ENCODE data around the gene C20orf173. TPM values are rescaled to one million over a fixed set of nuclear protein-coding genes. Genes with fewer than 3 reads are reported as not detected.

The C20orf173 gene
- total RNA-seq, 4 donors from 2014 or later: not detected

- no peak overlapping the region for H3K4me3 ChIP-seq
- peaks cover 0 to 12% of the 10 kb centered on the region in 2 donors for H3K4me1 ChIP-seq
- ATAC-seq (no peak), DNase-seq (no peak)
- in situ Hi-C loops (cut with MboI; ENCODE audit: low sequenced_read_pairs in 4 of 4): no loop called here
- no peaks in the 10 kb centered on the region for H3K27me3 ChIP-seq
- intact Hi-C loops (cut with DNase I; ENCODE audit: low total_unique reads): no loop called here
- TF ChIP-seq, protein P1, sequence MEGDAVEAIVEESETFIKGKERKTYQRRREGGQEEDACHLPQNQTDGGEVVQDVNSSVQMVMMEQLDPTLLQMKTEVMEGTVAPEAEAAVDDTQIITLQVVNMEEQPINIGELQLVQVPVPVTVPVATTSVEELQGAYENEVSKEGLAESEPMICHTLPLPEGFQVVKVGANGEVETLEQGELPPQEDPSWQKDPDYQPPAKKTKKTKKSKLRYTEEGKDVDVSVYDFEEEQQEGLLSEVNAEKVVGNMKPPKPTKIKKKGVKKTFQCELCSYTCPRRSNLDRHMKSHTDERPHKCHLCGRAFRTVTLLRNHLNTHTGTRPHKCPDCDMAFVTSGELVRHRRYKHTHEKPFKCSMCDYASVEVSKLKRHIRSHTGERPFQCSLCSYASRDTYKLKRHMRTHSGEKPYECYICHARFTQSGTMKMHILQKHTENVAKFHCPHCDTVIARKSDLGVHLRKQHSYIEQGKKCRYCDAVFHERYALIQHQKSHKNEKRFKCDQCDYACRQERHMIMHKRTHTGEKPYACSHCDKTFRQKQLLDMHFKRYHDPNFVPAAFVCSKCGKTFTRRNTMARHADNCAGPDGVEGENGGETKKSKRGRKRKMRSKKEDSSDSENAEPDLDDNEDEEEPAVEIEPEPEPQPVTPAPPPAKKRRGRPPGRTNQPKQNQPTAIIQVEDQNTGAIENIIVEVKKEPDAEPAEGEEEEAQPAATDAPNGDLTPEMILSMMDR (IDR thresholded peaks at IDR 0.05 in 4 of 5, conservative IDR thresholded peaks at IDR 0.05 in 1 of 5): no peak
- TF ChIP-seq POLR2A (IDR thresholded peaks at IDR 0.05): no peak
- no peak overlapping the region for H3K27ac ChIP-seq
- no peaks in the 10 kb centered on the region for H3K9me3 ChIP-seq
- peaks cover 0 to 33% of the 10 kb centered on the region in 2 donors for H3K36me3 ChIP-seq
These were observed 15.0 kb upstream of the C20orf173 start for GRCh38 chr20:35544436-35544835.

DNA sequence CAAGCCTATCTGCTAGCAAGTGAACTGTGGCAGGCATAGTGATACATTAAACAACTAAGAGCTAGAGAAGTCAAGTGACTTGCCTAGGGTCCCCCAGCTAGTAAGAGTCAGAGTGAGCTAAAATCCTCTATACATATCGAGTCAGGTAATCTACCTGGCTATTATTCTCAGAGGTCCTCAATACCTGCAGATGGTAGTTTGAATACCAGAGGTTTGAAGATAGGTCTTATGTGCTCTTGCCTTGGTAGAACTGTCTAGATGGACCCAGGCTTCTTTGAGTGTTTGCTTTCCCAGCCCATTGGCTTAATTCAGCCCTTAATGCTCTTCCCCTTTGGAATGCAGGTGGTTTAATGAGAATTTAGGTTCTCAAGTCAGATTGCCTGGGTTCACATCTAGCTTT is 13.5 kb upstream of the C20orf173 start:
- intact Hi-C loops (cut with DNase I; ENCODE audit: low total_unique reads) (no loop called here), in situ Hi-C loops (cut with MboI; ENCODE audit: low sequenced_read_pairs in 4 of 4) (no loop called here)
- no peak for TF ChIP-seq POLR2A (IDR thresholded peaks at IDR 0.05)
- TF ChIP-seq, protein P1 (IDR thresholded peaks at IDR 0.05 in 4 of 5, conservative IDR thresholded peaks at IDR 0.05 in 1 of 5): no peak
- Histone ChIP-seq H3K9me3 (no peaks in the 10 kb centered on the region), H3K27me3 (no peaks in the 10 kb centered on the region), H3K36me3 (peaks cover 0 to 18% of the 10 kb centered on the region in 2 donors), H3K4me3 (peak overlapping the region in 1 of 4 donors; percentile 82), H3K27ac (no peak overlapping the region), H3K4me1 (peaks cover 0 to 12% of the 10 kb centered on the region in 2 donors)
- ATAC-seq (no peak), DNase-seq (no peak)

DNA sequence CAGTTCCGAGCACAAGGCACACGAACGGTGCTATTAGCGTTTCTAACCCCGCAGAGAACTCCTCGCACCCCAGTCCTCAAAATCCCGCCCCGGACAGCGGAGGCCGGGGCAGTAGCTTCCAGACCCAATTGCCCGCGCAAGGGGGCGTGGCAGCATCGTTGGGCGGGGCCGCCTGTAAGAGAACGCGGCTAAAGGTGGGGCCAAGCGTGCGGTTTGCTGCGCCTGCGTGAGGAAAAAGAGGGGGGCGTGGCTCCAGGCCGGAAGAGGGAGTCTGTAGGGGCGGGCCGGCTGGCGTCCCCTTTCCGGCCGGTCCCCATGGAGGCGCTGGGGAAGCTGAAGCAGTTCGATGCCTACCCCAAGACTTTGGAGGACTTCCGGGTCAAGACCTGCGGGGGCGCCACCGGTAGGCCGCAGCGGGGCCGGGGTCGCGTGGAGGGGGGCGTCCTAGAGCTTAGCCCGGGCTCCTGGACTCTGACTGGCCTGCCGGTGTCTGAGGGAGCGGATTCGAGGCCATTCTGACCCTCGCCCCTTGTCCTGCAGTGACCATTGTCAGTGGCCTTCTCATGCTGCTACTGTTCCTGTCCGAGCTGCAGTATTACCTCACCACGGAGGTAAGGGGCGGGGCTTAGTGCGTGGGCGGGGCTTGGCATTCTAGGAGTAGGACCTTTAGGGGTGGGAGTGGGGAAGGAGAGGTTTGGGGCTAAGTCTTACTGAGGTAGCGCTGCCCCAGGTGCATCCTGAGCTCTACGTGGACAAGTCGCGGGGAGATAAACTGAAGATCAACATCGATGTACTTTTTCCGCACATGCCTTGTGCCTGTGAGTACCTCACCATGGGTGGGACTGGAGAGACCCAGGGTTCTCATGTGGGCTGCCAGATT is 12.6 kb upstream of the C20orf173 start, which contains the start of gene ERGIC3:
Gene ERGIC3 (plus strand): TSS at position 296 of the 880 bp plus-strand sequence. CDS start 20 bp downstream, at position 316.
- H3K27ac ChIP-seq: peak within 1 kb of the TSS; percentile 65 to 85 (median 77)

GRCh38 chr20:35541118-35541782 is 11.8 kb upstream of the C20orf173 start:
- no peak for DNase-seq
- in situ Hi-C loops (cut with MboI; ENCODE audit: low sequenced_read_pairs in 4 of 4): no loop called here
- peak; percentile 3 to 4 for ATAC-seq
- peak overlapping the region; percentile 69 to 88 (median 82) for H3K4me3 ChIP-seq
- H3K9me3 ChIP-seq: no peaks in the 10 kb centered on the region
- H3K27ac ChIP-seq: peak overlapping the region in 1 of 4 donors; percentile 71
- H3K36me3 ChIP-seq: peaks cover 0 to 10% of the 10 kb centered on the region in 2 donors
- no peaks in the 10 kb centered on the region for H3K27me3 ChIP-seq
- no peak for TF ChIP-seq POLR2A (IDR thresholded peaks at IDR 0.05)
- TF ChIP-seq, protein P1 (IDR thresholded peaks at IDR 0.05 in 4 of 5, conservative IDR thresholded peaks at IDR 0.05 in 1 of 5): no peak
- peaks cover 0 to 12% of the 10 kb centered on the region in 2 donors for H3K4me1 ChIP-seq
- intact Hi-C loops (cut with DNase I; ENCODE audit: low total_unique reads): loop anchor here (2.0 kb wide), 2 partner anchors 74 to 76 kb away; no protein-coding TSS in a partner anchor

More for the DNA sequence above, 12.6 kb upstream of the C20orf173 start, which contains the start of gene ERGIC3:
- peak within 1 kb of the TSS; percentile 69 to 88 (median 82) for H3K4me3 ChIP-seq
- intact Hi-C loops (cut with DNase I; ENCODE audit: low total_unique reads) (loop anchor here (2.0 kb wide), 2 partner anchors 75 kb away; no protein-coding TSS in a partner anchor), in situ Hi-C loops (cut with MboI; ENCODE audit: low sequenced_read_pairs in 4 of 4) (no loop called here)
- peaks cover 0 to 12% of the 10 kb centered on the region in 2 donors for H3K4me1 ChIP-seq
- ATAC-seq: peak; percentile 99
- H3K9me3 ChIP-seq: no peaks in the 10 kb centered on the region
- no peaks in the 10 kb centered on the region for H3K27me3 ChIP-seq
- peaks cover 0 to 10% of the 10 kb centered on the region in 2 donors for H3K36me3 ChIP-seq
- peak; percentile 94 to 96 for DNase-seq
- TF ChIP-seq POLR2A (IDR thresholded peaks at IDR 0.05): peak in 1 of 2 donors; percentile 29
- TF ChIP-seq, protein P1 (IDR thresholded peaks at IDR 0.05 in 4 of 5, conservative IDR thresholded peaks at IDR 0.05 in 1 of 5): peak in 1 of 5 experiments; percentile 26

Data from gastrocnemius medialis (tissue), 4 donors.